MM.1S (cell line): ENCODE results near the gene OTUD4.

Source experiments
- DNase-seq: peaks from one replicate; pipeline ENCODE4 v3.0.0-alpha.2; 2015
- H2AFZ ChIP-seq: fragments of 300-600 bp; sonication (generic); 2 replicates; pipeline ENCODE4 v1.6.0; 2016; ENCODE audit warnings: antibody characterized with exemption, low read length
- H3F3A ChIP-seq: fragments of 300-600 bp; sonication (generic); 2 replicates; pipeline ENCODE4 v1.6.1; 2016; ENCODE audit warnings: mild to moderate bottlenecking, antibody characterized with exemption, low read length, moderate library complexity, mixed read lengths; ENCODE audit not compliant: insufficient read depth
- H3K27ac ChIP-seq: fragments of 300-600 bp; sonication (generic); 2 replicates; pipeline ENCODE4 v1.5.1; 2016; ENCODE audit warnings: mild to moderate bottlenecking, low read length
- H3K27me3 ChIP-seq: fragments of 300-600 bp; sonication (generic); replicated peaks from 2 replicates; pipeline ENCODE4 v1.6.0; 2016; ENCODE audit warnings: low read length; ENCODE audit not compliant: insufficient read depth
- H3K36me3 ChIP-seq: fragments of 300-600 bp; sonication (generic); replicated peaks from 2 replicates; pipeline ENCODE4 v1.6.1; 2016; ENCODE audit warnings: mild to moderate bottlenecking, low read length, mixed read lengths; ENCODE audit not compliant: insufficient read depth
- H3K4me1 ChIP-seq: fragments of 300-600 bp; sonication (generic); 2 replicates; pipeline ENCODE4 v1.6.1; 2016; ENCODE audit warnings: low read length, mixed read lengths
- H3K4me2 ChIP-seq: fragments of 300-600 bp; sonication (generic); 2 replicates; pipeline ENCODE4 v1.6.0; 2016; ENCODE audit warnings: low read depth, low read length
- H3K4me3 ChIP-seq: fragments of 300-600 bp; sonication (generic); 2 replicates; pipeline ENCODE4 v1.5.1; 2016; ENCODE audit warnings: low read length, mixed read lengths
- H3K79me2 ChIP-seq: fragments of 300-600 bp; sonication (generic); 2 replicates; pipeline ENCODE4 v1.6.1; 2016; ENCODE audit warnings: mixed run types, low read length, mixed read lengths
- H3K9ac ChIP-seq: fragments of 300-600 bp; sonication (generic); 2 replicates; pipeline ENCODE4 v1.6.1; 2016; ENCODE audit warnings: low read length, mixed read lengths
- H3K9me2 ChIP-seq: fragments of 300-600 bp; sonication (generic); replicated peaks from 2 replicates; pipeline ENCODE4 v1.6.1; 2016; ENCODE audit warnings: mild to moderate bottlenecking, low read length, mixed read lengths; ENCODE audit not compliant: insufficient read depth
- H3K9me3 ChIP-seq: fragments of 300-600 bp; sonication (generic); replicated peaks from 2 replicates; pipeline ENCODE4 v1.6.1; 2016; ENCODE audit warnings: mild to moderate bottlenecking, low read length, mixed read lengths; ENCODE audit not compliant: insufficient read depth
- H4K20me1 ChIP-seq: fragments of 300-600 bp; sonication (generic); 2 replicates; pipeline ENCODE4 v1.6.1; 2016; ENCODE audit warnings: mild to moderate bottlenecking, low read length, moderate library complexity, mixed read lengths; ENCODE audit not compliant: insufficient read depth
- CTCF ChIP-seq: fragments of 300-600 bp; sonication (generic); IDR thresholded peaks from 2 replicates; pipeline ENCODE4 v1.5.1; 2016; ENCODE audit warnings: antibody characterized with exemption, low read length, mixed read lengths
- EZH2 ChIP-seq: fragments of 300-600 bp; sonication (generic); optimal IDR thresholded peaks from 2 replicates; pipeline ENCODE3; 2017; ENCODE audit warnings: low read depth, mild to moderate bottlenecking, antibody characterized with exemption, low read length, mixed read lengths
- EZH2phosphoT487 ChIP-seq: fragments of 300-600 bp; sonication (generic); IDR thresholded peaks from 2 replicates; pipeline ENCODE4 v1.6.1; 2018; ENCODE audit warnings: antibody characterized with exemption, low read length

OTUD4 gene

GRCh38 chr4:145177906-145178538 is 2.4 kb downstream of the OTUD4 start:
- H3F3A ChIP-seq, result peaks cover 24% of the 10 kb centered on the region
- H3K79me2 ChIP-seq, result peaks cover 65% of the 10 kb centered on the region
- H3K4me3 ChIP-seq, result peak overlapping the region; percentile 81
- no peak overlapping the region for H2AFZ ChIP-seq
- no peak for DNase-seq
- peak overlapping the region; percentile 89 for H3K9ac ChIP-seq
- H4K20me1 ChIP-seq, result no peaks in the 10 kb centered on the region; the same call in 1 of the 2 replicates
- H3K27ac ChIP-seq, result peak overlapping the region; percentile 93; the same call in 1 of the 2 replicates
- TF ChIP-seq CTCF (no peak), EZH2 (no peak), EZH2phosphoT487 (no peak)
- no peaks in the 10 kb centered on the region for H3K27me3 ChIP-seq
- H3K4me2 ChIP-seq, result peak overlapping the region; percentile 72
- H3K9me2 ChIP-seq, result no peaks in the 10 kb centered on the region
- H3K4me1 ChIP-seq, result peaks cover 32% of the 10 kb centered on the region
- peaks cover 3% of the 10 kb centered on the region; the same call in 1 of the 2 replicates for H3K36me3 ChIP-seq
- H3K9me3 ChIP-seq, result no peaks in the 10 kb centered on the region

GRCh38 chr4:145177511-145177905 is 2.9 kb downstream of the OTUD4 start:
- Histone ChIP-seq H2AFZ (no peak overlapping the region), H3K27me3 (no peaks in the 10 kb centered on the region), H3K4me3 (peak overlapping the region; percentile 81), H3K36me3 (peaks cover 3% of the 10 kb centered on the region; the same call in 1 of the 2 replicates), H3K4me2 (peak overlapping the region; percentile 72), H3F3A (peaks cover 24% of the 10 kb centered on the region), H3K9ac (peak overlapping the region; percentile 89; the same call in 1 of the 2 replicates), H3K9me2 (no peaks in the 10 kb centered on the region), H3K4me1 (peaks cover 27% of the 10 kb centered on the region), H3K9me3 (no peaks in the 10 kb centered on the region), H3K79me2 (peaks cover 70% of the 10 kb centered on the region), H3K27ac (peak overlapping the region; percentile 93; the same call in 1 of the 2 replicates), H4K20me1 (no peaks in the 10 kb centered on the region; the same call in 1 of the 2 replicates)
- DNase-seq, result no peak
- TF ChIP-seq CTCF (no peak), EZH2 (no peak), EZH2phosphoT487 (no peak)

GRCh38 chr4:145176641-145177432 is 3.6 kb downstream of the OTUD4 start:
- Histone ChIP-seq H3K27ac (no peak overlapping the region), H3K4me2 (peak overlapping the region; percentile 72), H3K36me3 (peaks cover 8% of the 10 kb centered on the region; the same call in 1 of the 2 replicates), H4K20me1 (no peaks in the 10 kb centered on the region; the same call in 1 of the 2 replicates), H3K4me1 (peaks cover 22% of the 10 kb centered on the region), H3K9me3 (no peaks in the 10 kb centered on the region), H3K9me2 (no peaks in the 10 kb centered on the region), H3F3A (peaks cover 18% of the 10 kb centered on the region), H2AFZ (no peak overlapping the region), H3K9ac (no peak overlapping the region; the same call in 1 of the 2 replicates), H3K4me3 (peak overlapping the region; percentile 81; the same call in 1 of the 2 replicates), H3K79me2 (peaks cover 76% of the 10 kb centered on the region), H3K27me3 (no peaks in the 10 kb centered on the region)
- no peak for DNase-seq
- TF ChIP-seq EZH2 (no peak), CTCF (no peak), EZH2phosphoT487 (no peak)
